Gastrocnemius medialis (tissue), 4 donors: Measurements from ENCODE around the gene MAPKAP1.

Source experiments
- CTCF ChIP-seq, 5 experiments: fragments of 450-650 bp in 3 of 5; fragments of 200-600 bp in 2 of 5; sonication (generic) in 2 of 5; IDR thresholded peaks in 4 of 5; conservative IDR thresholded peaks in 1 of 5; 1 replicate in 4 of 5; 2 replicates in 1 of 5; pipeline ENCODE4 v1.5.1; 2016 to 2019; ENCODE audit warnings: antibody characterized with exemption in 5 of 5, mild to moderate bottlenecking in 3 of 5, moderate library complexity in 3 of 5
- POLR2A ChIP-seq, 2 donors: fragments of 450-650 bp; IDR thresholded peaks; one replicate each; pipeline ENCODE4 v1.6.1; 2017; ENCODE audit warnings: antibody characterized with exemption in 2 of 2, mild to moderate bottlenecking in 2 of 2, moderate library complexity in 2 of 2

- TF ChIP-seq CTCF (IDR thresholded peaks at IDR 0.05 in 4 of 5, conservative IDR thresholded peaks at IDR 0.05 in 1 of 5) (no peak), POLR2A (IDR thresholded peaks at IDR 0.05) (no peak)
These were observed 68.0 kb downstream of the MAPKAP1 start for GRCh38 chr9:125639057-125639456.
